Fibroblast of pulmonary artery (primary cell): ENCODE measurements around the gene ARL4D.

Source experiments
- DNase-seq: peaks from one replicate; pipeline ENCODE4 v3.0.0-alpha.2; 2010; ENCODE audit warnings: low read depth
- H3K4me3 ChIP-seq: replicated peaks from 2 replicates; pipeline ENCODE4 v1.5.1; 2011; ENCODE audit warnings: low read depth, mild to moderate bottlenecking, control low read depth, low read length, moderate library complexity
- CTCF ChIP-seq: IDR thresholded peaks from 2 replicates; pipeline ENCODE4 v1.5.1; 2011; ENCODE audit warnings: mild to moderate bottlenecking, control low read depth, low read length, inconsistent platforms; ENCODE audit errors: missing control alignments

The ARL4D gene

GRCh38 chr17:43403846-43404245 is 5.1 kb downstream of the ARL4D start:
- DNase-seq, result peak; percentile 39
- H3K4me3 ChIP-seq, result no peak overlapping the region
- TF ChIP-seq CTCF, result no peak

- no peak for TF ChIP-seq CTCF
- H3K4me3 ChIP-seq, result no peak overlapping the region
- DNase-seq, result no peak
Measured at GRCh38 chr17:43405861-43406260, 7.1 kb downstream of the ARL4D start.

- H3K4me3 ChIP-seq, result no peak overlapping the region
- no peak for TF ChIP-seq CTCF
- DNase-seq, result peak; percentile 73
Measured at GRCh38 chr17:43406676-43407645, 8.2 kb downstream of the ARL4D start.

GRCh38 chr17:43409131-43409530 is 10.3 kb downstream of the ARL4D start:
- DNase-seq, result no peak
- TF ChIP-seq CTCF, result no peak
- H3K4me3 ChIP-seq, result no peak overlapping the region

- no peak for DNase-seq
- no peak overlapping the region for H3K4me3 ChIP-seq
- no peak for TF ChIP-seq CTCF
Measured at GRCh38 chr17:43410557-43411368, 12.0 kb downstream of the ARL4D start.

GRCh38 chr17:43411369-43411677 is 12.5 kb downstream of the ARL4D start:
- no peak for TF ChIP-seq CTCF
- DNase-seq, result no peak
- H3K4me3 ChIP-seq, result no peak overlapping the region
